HG02678 (cell line): ENCODE results near the gene OLIG1.

Experiments used
- ATAC-seq: cut with Tn5 transposase; IDR thresholded peaks from one replicate; pipeline ENCODE4 v1.9.1; 2021; ENCODE audit warnings: mild to moderate bottlenecking, moderate library complexity; ENCODE audit not compliant: unreplicated experiment

The OLIG1 gene

GRCh38 chr21:33089395-33090119 is 19.6 kb downstream of the OLIG1 start:
- ATAC-seq, result no peak

- no peak for ATAC-seq
These were observed 26.5 kb downstream of the OLIG1 start for GRCh38 chr21:33096426-33096825.

- no peak for ATAC-seq
These were observed 29.2 kb downstream of the OLIG1 start for GRCh38 chr21:33099131-33099530.

GRCh38 chr21:33101300-33101911 is 31.5 kb downstream of the OLIG1 start:
- no peak for ATAC-seq

GRCh38 chr21:33105088-33105487 is 35.1 kb downstream of the OLIG1 start:
- no peak for ATAC-seq

- ATAC-seq, result no peak
These were observed 38.3 kb downstream of the OLIG1 start for GRCh38 chr21:33108228-33108627.

GRCh38 chr21:33109574-33110339 is 39.8 kb downstream of the OLIG1 start:
- ATAC-seq, result no peak

GRCh38 chr21:33110340-33110715 is 40.4 kb downstream of the OLIG1 start:
- no peak for ATAC-seq

- ATAC-seq, result no peak
These were observed 41.6 kb downstream of the OLIG1 start for GRCh38 chr21:33111577-33111976.

GRCh38 chr21:33112151-33112550 is 42.2 kb downstream of the OLIG1 start:
- ATAC-seq, result no peak

GRCh38 chr21:33112681-33113080 is 42.7 kb downstream of the OLIG1 start:
- ATAC-seq, result no peak

GRCh38 chr21:33113131-33113530 is 43.2 kb downstream of the OLIG1 start:
- ATAC-seq, result no peak

GRCh38 chr21:33114276-33114675 is 44.3 kb downstream of the OLIG1 start:
- ATAC-seq, result no peak

GRCh38 chr21:33115631-33116510 is 45.9 kb downstream of the OLIG1 start:
- ATAC-seq, result no peak

GRCh38 chr21:33116676-33117075 is 46.7 kb downstream of the OLIG1 start:
- no peak for ATAC-seq

GRCh38 chr21:33117101-33117888 is 47.4 kb downstream of the OLIG1 start:
- ATAC-seq, result no peak
